SK-N-SH (cell line): ENCODE data around the gene RREB1. TPM values are rescaled to one million over a fixed set of nuclear protein-coding genes. Genes with fewer than 3 reads are reported as not detected.

Source experiments
- CTCF ChIA-PET: fragments of 300-600, 350-600 bp; formaldehyde crosslinking; extraction: SDS; loops from one replicate; lab custom pipeline; 2021; lab: Yijun Ruan, JAX
- POLR2A ChIA-PET: fragments of 350-600 bp; sonication (Branson Sonifier 250); formaldehyde crosslinking; extraction: SDS; loops from one replicate; lab custom pipeline; 2020; ENCODE audit warnings: antibody characterized with exemption, inconsistent platforms; lab: Yijun Ruan, JAX
- DNase-seq: peaks from one replicate; pipeline ENCODE4 v3.0.0; 2012
- H2AFZ ChIP-seq: fragments of 200-600 bp; sonication (generic); 2 replicates; pipeline ENCODE4 v1.8.1; 2016; ENCODE audit warnings: antibody characterized with exemption, mild to moderate bottlenecking, low read depth
- H3F3A ChIP-seq: fragments of 200-600 bp; sonication (generic); replicated peaks from 2 replicates; pipeline ENCODE3; 2016; ENCODE audit warnings: antibody characterized with exemption, mild to moderate bottlenecking; ENCODE audit not compliant: insufficient read depth
- H3K27ac ChIP-seq, 2 experiments: fragments of 200-500 bp in 1 of 2; fragments of 200-600 bp in 1 of 2; sonication (Bioruptor generic) in 1 of 2; sonication (generic), shearing (Covaris generic) in 1 of 2; 2 replicates each; pipeline versions ENCODE4 v1.5.1 to v1.6.1; 2014 to 2016; ENCODE audit warnings: low read depth in 2 of 2, inconsistent platforms in 1 of 2, low read length in 1 of 2, mild to moderate bottlenecking in 1 of 2, mixed read lengths in 1 of 2
- H3K27me3 ChIP-seq: fragments of 200-600 bp; sonication (generic), shearing (Covaris generic); 2 replicates; pipeline ENCODE4 v1.6.1; 2016; ENCODE audit warnings: mixed run types; ENCODE audit not compliant: insufficient read depth
- H3K36me3 ChIP-seq, 2 experiments: fragments of 200-500 bp in 1 of 2; fragments of 200-600 bp in 1 of 2; sonication (Bioruptor generic) in 1 of 2; sonication (generic) in 1 of 2; replicated peaks in 1 of 2; 2 replicates each; pipeline versions ENCODE3 to v1.5.1; 2014 to 2016; ENCODE audit warnings: low read length in 1 of 2, mild to moderate bottlenecking in 1 of 2; ENCODE audit not compliant: insufficient read depth in 2 of 2, control insufficient read depth in 1 of 2
- H3K4me1 ChIP-seq, 2 experiments: fragments of 200-500 bp in 1 of 2; fragments of 200-600 bp in 1 of 2; sonication (Bioruptor generic) in 1 of 2; sonication (generic), shearing (Covaris generic) in 1 of 2; 2 replicates each; pipeline versions ENCODE4 v1.5.1 to v1.6.1; 2014 to 2016; ENCODE audit warnings: low read depth in 1 of 2, low read length in 1 of 2, mixed run types in 1 of 2; ENCODE audit not compliant: insufficient read depth in 2 of 2, control insufficient read depth in 1 of 2
- H3K4me2 ChIP-seq: fragments of 200-600 bp; sonication (generic), shearing (Covaris generic); 2 replicates; pipeline ENCODE4 v1.6.1; 2017; ENCODE audit warnings: mixed run types
- H3K4me3 ChIP-seq, 2 experiments: fragments of 200-500 bp in 1 of 2; fragments of 200-600 bp in 1 of 2; sonication (Bioruptor generic) in 1 of 2; sonication (generic), shearing (Covaris generic) in 1 of 2; 2 replicates each; pipeline versions ENCODE4 v1.5.1 to v1.8.1; 2014 to 2016; ENCODE audit warnings: low read depth in 2 of 2, inconsistent platforms in 1 of 2, low read length in 1 of 2, mild to moderate bottlenecking in 1 of 2, mixed read lengths in 1 of 2, moderate library complexity in 1 of 2
- H3K79me2 ChIP-seq: fragments of 200-600 bp; sonication (generic); 2 replicates; pipeline ENCODE4 v1.8.1; 2017; ENCODE audit warnings: mild to moderate bottlenecking; ENCODE audit not compliant: insufficient read depth
- H3K9ac ChIP-seq: fragments of 200-600 bp; sonication (generic); 2 replicates; pipeline ENCODE4 v1.6.1; 2017; ENCODE audit warnings: mixed run types
- H3K9me2 ChIP-seq: fragments of 200-600 bp; sonication (generic); 2 replicates; pipeline ENCODE4 v1.6.1; 2017; ENCODE audit warnings: mixed run types
- H3K9me3 ChIP-seq: fragments of 200-600 bp; sonication (generic); 2 replicates; pipeline ENCODE4 v1.6.1; 2017; ENCODE audit warnings: mixed run types, mild to moderate bottlenecking, moderate library complexity
- H4K20me1 ChIP-seq: fragments of 200-600 bp; sonication (generic); 2 replicates; pipeline ENCODE4 v1.6.1; 2017; ENCODE audit warnings: mild to moderate bottlenecking, mixed run types; ENCODE audit not compliant: insufficient read depth
- CHD2 ChIP-seq: fragments of 150-350 bp; IDR thresholded peaks from 2 replicates; pipeline ENCODE4 v1.6.1; 2018; ENCODE audit warnings: low read length; ENCODE audit not compliant: partially characterized antibody
- ELF1 ChIP-seq: IDR thresholded peaks from 2 replicates; pipeline ENCODE4 v1.4.0; 2012
- EP300 ChIP-seq, 2 experiments: IDR thresholded peaks; 2 replicates each; pipeline versions ENCODE4 v1.4.0 to v1.6.1; 2012; ENCODE audit warnings: borderline replicate concordance in 1 of 2, low read depth in 1 of 2, low read length in 1 of 2
- FOSL2 ChIP-seq: IDR thresholded peaks from 2 replicates; pipeline ENCODE4 v1.4.0; 2012; ENCODE audit warnings: low read depth, mild to moderate bottlenecking, moderate library complexity, borderline replicate concordance
- FOXJ3 ChIP-seq: sonication (generic); formaldehyde crosslinking; IDR thresholded peaks from 2 replicates; pipeline ENCODE4 v1.5.1; 2020; ENCODE audit warnings: mild to moderate bottlenecking, missing genetic modification reagents
- FOXM1 ChIP-seq: IDR thresholded peaks from 2 replicates; pipeline ENCODE4 v1.4.0; 2012; ENCODE audit warnings: low read depth, mild to moderate bottlenecking
- GABPA ChIP-seq: IDR thresholded peaks from 2 replicates; pipeline ENCODE4 v1.4.0; 2012; ENCODE audit warnings: low read depth, mild to moderate bottlenecking
- GATA2 ChIP-seq: sonication (generic); formaldehyde crosslinking; IDR thresholded peaks from 2 replicates; pipeline ENCODE4 v1.5.0; 2020; ENCODE audit warnings: mild to moderate bottlenecking, missing genetic modification reagents
- JUND ChIP-seq: IDR thresholded peaks from 2 replicates; pipeline ENCODE4 v1.4.0; 2012
- MEF2A ChIP-seq: IDR thresholded peaks from 2 replicates; pipeline ENCODE4 v1.4.0; 2012; ENCODE audit warnings: low read depth, borderline replicate concordance
- MXI1 ChIP-seq: IDR thresholded peaks from 2 replicates; pipeline ENCODE4 v1.6.1; 2012; ENCODE audit warnings: mild to moderate bottlenecking, low read depth, low read length, improper control_type of control experiment
- RAD21 ChIP-seq: IDR thresholded peaks from 2 replicates; pipeline ENCODE4 v1.6.1; 2012; ENCODE audit warnings: mild to moderate bottlenecking, low read length
- RXRA ChIP-seq: IDR thresholded peaks from 2 replicates; pipeline ENCODE4 v1.4.0; 2012; ENCODE audit warnings: low read depth, mild to moderate bottlenecking, borderline replicate concordance
- SMC3 ChIP-seq: IDR thresholded peaks from 2 replicates; pipeline ENCODE4 v1.6.1; 2012; ENCODE audit warnings: low read depth, low read length, improper control_type of control experiment
- TCF12 ChIP-seq: IDR thresholded peaks from 2 replicates; pipeline ENCODE4 v1.4.0; 2012
- TEAD4 ChIP-seq: IDR thresholded peaks from 2 replicates; pipeline ENCODE4 v1.4.0; 2012; ENCODE audit warnings: mild to moderate bottlenecking, borderline replicate concordance; ENCODE audit not compliant: insufficient read depth
- YY1 ChIP-seq: IDR thresholded peaks from 2 replicates; pipeline ENCODE4 v1.4.0; 2012; ENCODE audit warnings: low read depth, mild to moderate bottlenecking
- WGBS: methylation state at CpG from one replicate; pipeline ENCODE4 v1.1.6; 2017; ENCODE audit warnings: low lambda C conversion rate; 5-methylcytosine and 5-hydroxymethylcytosine counted together
- polyA plus RNA-seq, 3 experiments: library from polyadenylated mRNA; depleted of rRNA; stranded (reverse); fragments of >200 nt; gene quantifications; 2 replicates each; pipeline ENCODE4 v1.2.3, GENCODE V29; 2012
- TF ChIP-seq, protein P1 (sequence below): IDR thresholded peaks from 2 replicates; pipeline ENCODE4; 2012
- TF ChIP-seq, protein P2 (sequence below): fragments of 200-600 bp; sonication (generic); IDR thresholded peaks from 2 replicates; pipeline ENCODE4 v1.6.1; 2017; ENCODE audit warnings: antibody characterized with exemption, mild to moderate bottlenecking, moderate library complexity
- TF ChIP-seq, protein P3 (sequence below): IDR thresholded peaks from 2 replicates; pipeline ENCODE4 v1.4.0; 2012; ENCODE audit warnings: low read depth, borderline replicate concordance
- TF ChIP-seq, protein P4 (sequence below): IDR thresholded peaks from 2 replicates; pipeline ENCODE4 v1.4.0; 2012; ENCODE audit warnings: low read depth
- TF ChIP-seq, protein P5 (sequence below): fragments of 150-350 bp; IDR thresholded peaks from 2 replicates; pipeline ENCODE4 v1.6.1; 2017; ENCODE audit warnings: antibody characterized with exemption, low read length, low read depth, borderline replicate concordance
- TF ChIP-seq, protein P6 (sequence below): fragments of 150-350 bp; IDR thresholded peaks from 2 replicates; pipeline ENCODE4 v1.6.1; 2016; ENCODE audit warnings: mild to moderate bottlenecking, low read depth, low read length

RREB1 gene
- polyA plus RNA-seq, 1 of the 3 experiments (the other 2 are of a cell fraction): 2.0 TPM

DNA sequence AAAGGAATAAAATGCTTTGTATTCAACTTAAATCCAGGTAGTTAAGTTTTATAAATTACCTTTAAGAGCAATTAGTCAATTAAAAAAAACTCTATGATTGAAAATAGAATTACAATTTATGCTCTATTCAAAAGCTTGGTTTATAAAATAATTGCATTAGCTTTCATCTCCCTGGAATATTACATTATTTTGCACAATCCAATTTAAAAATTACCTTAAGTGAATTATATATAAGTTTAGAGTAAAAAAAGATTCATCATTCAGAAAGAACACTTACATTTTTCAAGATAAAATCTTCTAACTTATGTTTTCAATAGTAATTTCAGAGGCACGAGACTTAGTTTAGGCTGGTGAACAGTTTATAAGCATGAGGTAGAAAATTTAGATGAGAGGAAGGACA, 190.4 kb downstream of the RREB1 start:
- H3K79me2 ChIP-seq: peaks cover 20% of the 10 kb centered on the region
- WGBS: 57% methylated on average over 1 of the region's 1 CpG
- POLR2A ChIA-PET: no interaction called here
- peaks cover 0 to 3% of the 10 kb centered on the region in 2 experiments; a peak in 1 of 4 replicates for H3K4me1 ChIP-seq
- H3K27me3 ChIP-seq: no peaks in the 10 kb centered on the region
- TF ChIP-seq, protein P1, sequence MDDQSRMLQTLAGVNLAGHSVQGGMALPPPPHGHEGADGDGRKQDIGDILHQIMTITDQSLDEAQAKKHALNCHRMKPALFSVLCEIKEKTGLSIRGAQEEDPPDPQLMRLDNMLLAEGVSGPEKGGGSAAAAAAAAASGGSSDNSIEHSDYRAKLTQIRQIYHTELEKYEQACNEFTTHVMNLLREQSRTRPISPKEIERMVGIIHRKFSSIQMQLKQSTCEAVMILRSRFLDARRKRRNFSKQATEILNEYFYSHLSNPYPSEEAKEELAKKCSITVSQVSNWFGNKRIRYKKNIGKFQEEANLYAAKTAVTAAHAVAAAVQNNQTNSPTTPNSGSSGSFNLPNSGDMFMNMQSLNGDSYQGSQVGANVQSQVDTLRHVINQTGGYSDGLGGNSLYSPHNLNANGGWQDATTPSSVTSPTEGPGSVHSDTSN: no peak
- TF ChIP-seq, protein P2, sequence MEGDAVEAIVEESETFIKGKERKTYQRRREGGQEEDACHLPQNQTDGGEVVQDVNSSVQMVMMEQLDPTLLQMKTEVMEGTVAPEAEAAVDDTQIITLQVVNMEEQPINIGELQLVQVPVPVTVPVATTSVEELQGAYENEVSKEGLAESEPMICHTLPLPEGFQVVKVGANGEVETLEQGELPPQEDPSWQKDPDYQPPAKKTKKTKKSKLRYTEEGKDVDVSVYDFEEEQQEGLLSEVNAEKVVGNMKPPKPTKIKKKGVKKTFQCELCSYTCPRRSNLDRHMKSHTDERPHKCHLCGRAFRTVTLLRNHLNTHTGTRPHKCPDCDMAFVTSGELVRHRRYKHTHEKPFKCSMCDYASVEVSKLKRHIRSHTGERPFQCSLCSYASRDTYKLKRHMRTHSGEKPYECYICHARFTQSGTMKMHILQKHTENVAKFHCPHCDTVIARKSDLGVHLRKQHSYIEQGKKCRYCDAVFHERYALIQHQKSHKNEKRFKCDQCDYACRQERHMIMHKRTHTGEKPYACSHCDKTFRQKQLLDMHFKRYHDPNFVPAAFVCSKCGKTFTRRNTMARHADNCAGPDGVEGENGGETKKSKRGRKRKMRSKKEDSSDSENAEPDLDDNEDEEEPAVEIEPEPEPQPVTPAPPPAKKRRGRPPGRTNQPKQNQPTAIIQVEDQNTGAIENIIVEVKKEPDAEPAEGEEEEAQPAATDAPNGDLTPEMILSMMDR: no peak
- TF ChIP-seq ELF1: no peak
- TF ChIP-seq, protein P3, sequence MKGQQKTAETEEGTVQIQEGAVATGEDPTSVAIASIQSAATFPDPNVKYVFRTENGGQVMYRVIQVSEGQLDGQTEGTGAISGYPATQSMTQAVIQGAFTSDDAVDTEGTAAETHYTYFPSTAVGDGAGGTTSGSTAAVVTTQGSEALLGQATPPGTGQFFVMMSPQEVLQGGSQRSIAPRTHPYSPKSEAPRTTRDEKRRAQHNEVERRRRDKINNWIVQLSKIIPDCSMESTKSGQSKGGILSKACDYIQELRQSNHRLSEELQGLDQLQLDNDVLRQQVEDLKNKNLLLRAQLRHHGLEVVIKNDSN: no peak
- TF ChIP-seq, protein P4, sequence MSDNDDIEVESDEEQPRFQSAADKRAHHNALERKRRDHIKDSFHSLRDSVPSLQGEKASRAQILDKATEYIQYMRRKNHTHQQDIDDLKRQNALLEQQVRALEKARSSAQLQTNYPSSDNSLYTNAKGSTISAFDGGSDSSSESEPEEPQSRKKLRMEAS: no peak
- TF ChIP-seq EP300 (IDR thresholded peaks at IDR 0.05; ENCODE audit: borderline replicate concordance in 1 of 2, low read depth in 1 of 2, low read length in 1 of 2): no peak
- no peak for TF ChIP-seq FOXJ3 (CRISPR knock-in tag)
- no peak for TF ChIP-seq RAD21
- no peak for TF ChIP-seq FOXM1
- TF ChIP-seq GABPA: no peak
- no peak for TF ChIP-seq GATA2 (CRISPR knock-in tag)
- TF ChIP-seq TEAD4: no peak
- TF ChIP-seq FOSL2: no peak
- no peak for TF ChIP-seq RXRA
- TF ChIP-seq JUND: no peak
- H3K9me2 ChIP-seq: no peaks in the 10 kb centered on the region
- no peak overlapping the region for H3K4me2 ChIP-seq
- no peak overlapping the region for H3K4me3 ChIP-seq
- no peak overlapping the region for H2AFZ ChIP-seq
- no peaks in the 10 kb centered on the region for H3K9me3 ChIP-seq
- H3K27ac ChIP-seq: no peak overlapping the region
- no peak for DNase-seq
- peaks cover 16% of the 10 kb centered on the region for H3F3A ChIP-seq
- H3K9ac ChIP-seq: no peak overlapping the region
- peaks cover 5% of the 10 kb centered on the region; the same call in 1 of the 2 replicates for H4K20me1 ChIP-seq
- CTCF ChIA-PET: interaction anchor here (1.5 kb wide), 1 partner anchor 23 kb away, joined by 5 read pairs; no protein-coding TSS in a partner anchor
- H3K36me3 ChIP-seq: peaks cover 75 to 92% of the 10 kb centered on the region in 2 experiments

DNA sequence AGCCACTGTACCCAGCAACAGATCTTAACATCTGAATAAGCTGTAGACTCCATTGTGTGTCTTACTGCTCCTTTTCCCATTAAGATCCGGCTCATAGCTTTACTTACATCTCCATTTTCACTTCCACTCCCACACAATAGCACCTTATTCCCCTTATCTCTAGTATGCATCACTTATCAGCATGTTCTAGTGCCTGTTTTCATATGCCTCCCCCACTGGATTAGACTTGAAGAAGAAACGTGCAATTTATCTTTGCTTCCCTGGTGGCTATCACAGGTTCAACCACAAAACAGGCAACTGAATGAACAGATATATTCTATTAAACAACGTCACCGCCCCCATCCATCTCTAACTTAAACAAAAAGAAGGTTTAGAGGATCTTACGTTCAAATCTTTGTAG, 193.2 kb downstream of the RREB1 start:
- Histone ChIP-seq H3K27me3 (no peaks in the 10 kb centered on the region), H3K4me1 (peaks cover 0 to 3% of the 10 kb centered on the region in 2 experiments; a peak in 1 of 4 replicates), H3K9ac (no peak overlapping the region), H3K36me3 (peaks cover 76 to 85% of the 10 kb centered on the region in 2 experiments), H4K20me1 (peaks cover 18% of the 10 kb centered on the region; the same call in 1 of the 2 replicates), H3K79me2 (peaks cover 44% of the 10 kb centered on the region), H3K4me2 (no peak overlapping the region), H3K4me3 (no peak overlapping the region), H2AFZ (no peak overlapping the region), H3K27ac (no peak overlapping the region), H3F3A (peaks cover 10% of the 10 kb centered on the region), H3K9me2 (no peaks in the 10 kb centered on the region), H3K9me3 (no peaks in the 10 kb centered on the region)
- WGBS: 95% methylated on average over 5 of the region's 5 CpGs
- POLR2A ChIA-PET: interaction anchor here (1.1 kb wide), 1 partner anchor 9 kb away, joined by 3 read pairs; no protein-coding TSS in a partner anchor
- CTCF ChIA-PET: interaction anchor here (2.3 to 2.6 kb wide), 2 partner anchors 9 to 314 kb away, joined by 7 to 8 read pairs; no protein-coding TSS in a partner anchor
- DNase-seq: no peak
- TF ChIP-seq, protein P5, sequence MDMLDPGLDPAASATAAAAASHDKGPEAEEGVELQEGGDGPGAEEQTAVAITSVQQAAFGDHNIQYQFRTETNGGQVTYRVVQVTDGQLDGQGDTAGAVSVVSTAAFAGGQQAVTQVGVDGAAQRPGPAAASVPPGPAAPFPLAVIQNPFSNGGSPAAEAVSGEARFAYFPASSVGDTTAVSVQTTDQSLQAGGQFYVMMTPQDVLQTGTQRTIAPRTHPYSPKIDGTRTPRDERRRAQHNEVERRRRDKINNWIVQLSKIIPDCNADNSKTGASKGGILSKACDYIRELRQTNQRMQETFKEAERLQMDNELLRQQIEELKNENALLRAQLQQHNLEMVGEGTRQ: no peak
- TF ChIP-seq MXI1 (no peak), TCF12 (no peak), YY1 (no peak), JUND (no peak), MEF2A (no peak), GABPA (no peak), EP300 (IDR thresholded peaks at IDR 0.05; ENCODE audit: borderline replicate concordance in 1 of 2, low read depth in 1 of 2, low read length in 1 of 2) (no peak), SMC3 (no peak), FOXJ3 (CRISPR knock-in tag) (no peak), CHD2 (no peak), FOXM1 (no peak)
- TF ChIP-seq, protein P6, sequence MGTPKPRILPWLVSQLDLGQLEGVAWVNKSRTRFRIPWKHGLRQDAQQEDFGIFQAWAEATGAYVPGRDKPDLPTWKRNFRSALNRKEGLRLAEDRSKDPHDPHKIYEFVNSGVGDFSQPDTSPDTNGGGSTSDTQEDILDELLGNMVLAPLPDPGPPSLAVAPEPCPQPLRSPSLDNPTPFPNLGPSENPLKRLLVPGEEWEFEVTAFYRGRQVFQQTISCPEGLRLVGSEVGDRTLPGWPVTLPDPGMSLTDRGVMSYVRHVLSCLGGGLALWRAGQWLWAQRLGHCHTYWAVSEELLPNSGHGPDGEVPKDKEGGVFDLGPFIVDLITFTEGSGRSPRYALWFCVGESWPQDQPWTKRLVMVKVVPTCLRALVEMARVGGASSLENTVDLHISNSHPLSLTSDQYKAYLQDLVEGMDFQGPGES: no peak
